ENCODE results near the gene PTGDR.

Gene PTGDR

GRCh38 chr14:52296378-52296777 lies 28.9 kb downstream of the PTGDR start:
- no peak for FAIRE-seq
- TF ChIP-seq POLR2A (IDR thresholded peaks at IDR 0.05; ENCODE audit: low read depth, low read length) (no peak), POLR2AphosphoS5 (IDR thresholded peaks at IDR 0.05; ENCODE audit: low read depth, low read length) (no peak), TAF1 (IDR thresholded peaks at IDR 0.05; ENCODE audit: borderline replicate concordance, low read depth, low read length) (no peak)
- no peak for DNase-seq (ENCODE audit: insufficient read length)

- FAIRE-seq = no peak
- TF ChIP-seq TAF1 (IDR thresholded peaks at IDR 0.05; ENCODE audit: borderline replicate concordance, low read depth, low read length) (no peak), POLR2AphosphoS5 (IDR thresholded peaks at IDR 0.05; ENCODE audit: low read depth, low read length) (no peak), POLR2A (IDR thresholded peaks at IDR 0.05; ENCODE audit: low read depth, low read length) (no peak)
Measured at GRCh38 chr14:52298795-52299194, 31.3 kb downstream of the PTGDR start.

GRCh38 chr14:52299692-52300278 lies 32.3 kb downstream of the PTGDR start:
- DNase-seq (ENCODE audit: insufficient read length) (no peak), FAIRE-seq (peak; percentile 73)
- TF ChIP-seq POLR2A (IDR thresholded peaks at IDR 0.05; ENCODE audit: low read depth, low read length) = no peak
- no peak for TF ChIP-seq TAF1 (IDR thresholded peaks at IDR 0.05; ENCODE audit: borderline replicate concordance, low read depth, low read length)
- TF ChIP-seq POLR2AphosphoS5 (IDR thresholded peaks at IDR 0.05; ENCODE audit: low read depth, low read length) = no peak

More at GRCh38 chr14:52298795-52299194, 31.3 kb downstream of the PTGDR start:
- DNase-seq (ENCODE audit: insufficient read length) = no peak

- DNase-seq (ENCODE audit: insufficient read length) = no peak
- no peak for TF ChIP-seq POLR2AphosphoS5 (IDR thresholded peaks at IDR 0.05; ENCODE audit: low read depth, low read length)
- TF ChIP-seq POLR2A (IDR thresholded peaks at IDR 0.05; ENCODE audit: low read depth, low read length) = no peak
- no peak for TF ChIP-seq TAF1 (IDR thresholded peaks at IDR 0.05; ENCODE audit: borderline replicate concordance, low read depth, low read length)
- peak; percentile 44 for FAIRE-seq
Measured at GRCh38 chr14:52303236-52303635, 35.7 kb downstream of the PTGDR start.

GRCh38 chr14:52304248-52304904 lies 36.9 kb downstream of the PTGDR start:
- FAIRE-seq (no peak), DNase-seq (ENCODE audit: insufficient read length) (no peak)
- no peak for TF ChIP-seq POLR2AphosphoS5 (IDR thresholded peaks at IDR 0.05; ENCODE audit: low read depth, low read length)
- TF ChIP-seq TAF1 (IDR thresholded peaks at IDR 0.05; ENCODE audit: borderline replicate concordance, low read depth, low read length) = no peak
- no peak for TF ChIP-seq POLR2A (IDR thresholded peaks at IDR 0.05; ENCODE audit: low read depth, low read length)

GRCh38 chr14:52305014-52305413 lies 37.5 kb downstream of the PTGDR start:
- no peak for TF ChIP-seq TAF1 (IDR thresholded peaks at IDR 0.05; ENCODE audit: borderline replicate concordance, low read depth, low read length)
- no peak for TF ChIP-seq POLR2AphosphoS5 (IDR thresholded peaks at IDR 0.05; ENCODE audit: low read depth, low read length)
- no peak for TF ChIP-seq POLR2A (IDR thresholded peaks at IDR 0.05; ENCODE audit: low read depth, low read length)
- FAIRE-seq (no peak), DNase-seq (ENCODE audit: insufficient read length) (no peak)

GRCh38 chr14:52307376-52307775 lies 39.9 kb downstream of the PTGDR start:
- no peak for FAIRE-seq
- no peak for DNase-seq (ENCODE audit: insufficient read length)
- TF ChIP-seq TAF1 (IDR thresholded peaks at IDR 0.05; ENCODE audit: borderline replicate concordance, low read depth, low read length) = no peak
- TF ChIP-seq POLR2A (IDR thresholded peaks at IDR 0.05; ENCODE audit: low read depth, low read length) = no peak
- TF ChIP-seq POLR2AphosphoS5 (IDR thresholded peaks at IDR 0.05; ENCODE audit: low read depth, low read length) = no peak

GRCh38 chr14:52307905-52308304 lies 40.4 kb downstream of the PTGDR start:
- no peak for DNase-seq (ENCODE audit: insufficient read length)
- TF ChIP-seq POLR2AphosphoS5 (IDR thresholded peaks at IDR 0.05; ENCODE audit: low read depth, low read length) (no peak), TAF1 (IDR thresholded peaks at IDR 0.05; ENCODE audit: borderline replicate concordance, low read depth, low read length) (no peak), POLR2A (IDR thresholded peaks at IDR 0.05; ENCODE audit: low read depth, low read length) (no peak)
- FAIRE-seq = no peak

- no peak for TF ChIP-seq POLR2AphosphoS5 (IDR thresholded peaks at IDR 0.05; ENCODE audit: low read depth, low read length)
- TF ChIP-seq POLR2A (IDR thresholded peaks at IDR 0.05; ENCODE audit: low read depth, low read length) = no peak
- no peak for TF ChIP-seq TAF1 (IDR thresholded peaks at IDR 0.05; ENCODE audit: borderline replicate concordance, low read depth, low read length)
- FAIRE-seq (no peak), DNase-seq (ENCODE audit: insufficient read length) (no peak)
Measured at GRCh38 chr14:52310541-52310940, 43.0 kb downstream of the PTGDR start.

GRCh38 chr14:52312931-52313355 lies 45.4 kb downstream of the PTGDR start:
- DNase-seq (ENCODE audit: insufficient read length) = no peak
- no peak for FAIRE-seq
- TF ChIP-seq POLR2AphosphoS5 (IDR thresholded peaks at IDR 0.05; ENCODE audit: low read depth, low read length) (no peak), POLR2A (IDR thresholded peaks at IDR 0.05; ENCODE audit: low read depth, low read length) (no peak), TAF1 (IDR thresholded peaks at IDR 0.05; ENCODE audit: borderline replicate concordance, low read depth, low read length) (no peak)

- FAIRE-seq (no peak), DNase-seq (ENCODE audit: insufficient read length) (no peak)
- TF ChIP-seq POLR2AphosphoS5 (IDR thresholded peaks at IDR 0.05; ENCODE audit: low read depth, low read length) (no peak), TAF1 (IDR thresholded peaks at IDR 0.05; ENCODE audit: borderline replicate concordance, low read depth, low read length) (no peak), POLR2A (IDR thresholded peaks at IDR 0.05; ENCODE audit: low read depth, low read length) (no peak)
Measured at GRCh38 chr14:52313462-52313861, 46.0 kb downstream of the PTGDR start.

Measured in GM12892 (cell line).